Epithelial cell of proximal tubule (primary cell): ENCODE results near the gene RABEP1. TPM values are rescaled to one million over a fixed set of nuclear protein-coding genes. Genes with fewer than 3 reads are reported as not detected.

ENCODE experiments used
- DNase-seq: peaks from one replicate; pipeline ENCODE4 v3.0.0-alpha.2; 2011; ENCODE audit warnings: low read depth
- H3K4me3 ChIP-seq: 2 replicates; pipeline ENCODE4 v1.5.1; 2011; ENCODE audit warnings: low read depth, mild to moderate bottlenecking, low read length
- CTCF ChIP-seq: conservative IDR thresholded peaks from 2 replicates; pipeline ENCODE4 v1.5.1; 2012; ENCODE audit warnings: low read depth, mild to moderate bottlenecking, low read length
- total RNA-seq: library from RNA; depleted of rRNA; stranded (reverse); fragments of >200 nt; gene quantifications from 2 replicates; pipeline ENCODE4 v1.2.3, GENCODE V29; 2015

Gene RABEP1
- total RNA-seq, 1 donor from 2014 or later = 21.4 TPM

DNA sequence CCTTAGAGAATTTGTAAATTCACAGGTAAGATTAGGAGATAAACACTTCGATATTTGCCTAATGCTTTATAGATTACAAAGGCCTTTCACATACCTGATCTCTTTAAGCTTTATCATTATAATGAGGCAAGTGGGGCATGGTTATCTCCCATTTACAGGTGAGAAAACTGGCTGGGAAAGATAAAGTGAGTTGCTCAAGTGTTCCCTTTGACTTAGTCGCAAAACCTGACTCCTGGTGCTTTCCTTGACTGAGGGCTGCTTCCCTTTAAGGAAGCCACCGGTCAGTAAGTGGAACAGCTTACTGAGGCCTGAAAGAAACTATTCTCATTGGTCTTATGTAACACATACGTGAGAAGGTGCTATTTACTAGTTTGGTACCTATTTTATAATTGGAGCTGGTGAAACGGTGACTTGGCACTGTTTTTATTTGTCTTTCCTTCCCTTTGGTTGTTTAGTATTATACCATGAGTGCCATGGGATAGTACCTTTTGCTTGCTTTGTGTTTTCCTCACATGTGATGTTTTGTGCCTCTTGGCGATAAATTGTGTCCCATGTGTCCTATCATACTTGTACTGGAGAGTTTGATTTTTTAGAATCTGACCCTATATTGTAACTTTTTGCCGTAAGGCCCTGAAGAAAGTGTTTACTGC, 80.2 kb downstream of the RABEP1 start:
- DNase-seq = no peak
- H3K4me3 ChIP-seq = no peak overlapping the region
- no peak for TF ChIP-seq CTCF

DNA sequence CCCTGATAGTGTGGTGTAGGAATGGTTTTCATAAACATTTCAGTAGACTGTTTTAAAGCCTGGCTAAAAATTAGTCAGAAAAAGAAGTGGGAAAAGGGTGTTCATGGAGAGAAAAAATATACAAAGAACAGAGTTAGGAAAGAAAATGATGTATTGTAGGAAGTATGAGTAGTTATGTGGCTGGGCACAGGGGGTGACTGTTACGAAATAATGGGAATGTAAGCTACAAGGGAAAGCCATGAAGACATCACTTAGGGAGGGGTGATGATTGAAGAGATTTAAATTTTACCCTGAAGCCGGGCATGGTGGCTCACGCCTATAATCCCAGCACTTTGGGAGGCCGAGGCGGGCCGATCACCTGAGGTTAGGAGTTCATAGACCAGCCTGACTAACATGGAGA, 82.1 kb downstream of the RABEP1 start:
- TF ChIP-seq CTCF = no peak
- H3K4me3 ChIP-seq = no peak overlapping the region
- peak; percentile 10 for DNase-seq

DNA sequence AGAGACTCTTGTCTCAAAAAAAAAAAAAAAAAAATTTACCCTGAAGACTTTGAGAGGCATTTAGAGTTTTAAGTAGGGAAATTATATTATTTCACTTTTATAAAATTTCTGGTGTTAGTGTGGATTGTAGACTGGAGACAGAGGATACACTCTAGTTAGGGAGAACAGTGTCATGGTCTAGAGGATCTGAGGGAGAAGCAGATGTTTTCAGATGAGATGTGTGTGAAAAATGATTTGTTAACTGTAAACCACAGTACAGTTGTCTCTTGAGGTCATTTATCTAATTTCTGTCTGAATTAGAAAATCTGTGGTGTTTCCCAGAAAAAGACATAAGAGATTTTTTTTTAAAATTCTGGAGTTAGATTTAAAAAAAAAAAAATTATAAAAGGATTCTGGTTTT, 82.6 kb downstream of the RABEP1 start:
- no peak for TF ChIP-seq CTCF
- no peak overlapping the region for H3K4me3 ChIP-seq
- DNase-seq = no peak

DNA sequence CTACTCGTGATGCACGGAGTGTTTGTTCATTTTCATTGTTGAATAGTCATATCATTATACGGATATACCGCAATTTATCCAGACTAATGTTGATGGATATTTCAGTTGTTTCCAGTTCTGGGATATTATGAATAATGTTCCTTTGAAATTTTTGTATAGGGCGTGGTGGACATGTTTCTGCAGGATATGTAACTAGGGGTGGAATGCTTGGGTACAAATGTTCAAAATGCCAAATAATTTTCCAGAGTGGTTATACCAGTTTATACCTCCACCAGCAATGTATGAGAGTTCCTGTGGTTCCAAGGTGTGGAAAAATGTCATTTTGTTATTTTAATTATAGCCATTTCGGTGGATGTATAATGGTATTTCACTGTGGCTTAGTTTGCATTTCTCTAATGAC, 83.7 kb downstream of the RABEP1 start:
- no peak for DNase-seq
- H3K4me3 ChIP-seq = no peak overlapping the region
- TF ChIP-seq CTCF = no peak

- H3K4me3 ChIP-seq = no peak overlapping the region
- TF ChIP-seq CTCF = no peak
- no peak for DNase-seq
Observed at GRCh38 chr17:5370411-5370810, 88.3 kb downstream of the RABEP1 start.

DNA sequence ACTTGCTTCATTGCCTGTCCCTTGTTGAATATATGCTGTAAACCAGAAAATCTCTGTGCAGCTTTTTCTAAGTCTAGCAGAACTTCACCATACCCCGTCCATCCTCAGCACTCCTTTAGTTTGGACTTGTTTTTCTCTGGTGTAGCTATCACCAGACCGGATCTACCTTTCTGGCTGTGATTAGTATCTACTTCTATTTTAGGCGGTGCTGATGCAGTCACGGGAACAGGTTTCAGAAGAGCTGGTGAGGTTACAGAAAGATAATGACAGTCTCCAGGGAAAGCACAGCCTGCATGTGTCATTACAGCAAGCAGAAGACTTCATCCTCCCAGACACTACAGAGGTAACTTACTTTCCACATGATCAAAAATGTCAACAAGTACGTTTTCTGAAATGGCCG, 91.0 kb downstream of the RABEP1 start:
- H3K4me3 ChIP-seq = no peak overlapping the region
- TF ChIP-seq CTCF = no peak
- no peak for DNase-seq

DNA sequence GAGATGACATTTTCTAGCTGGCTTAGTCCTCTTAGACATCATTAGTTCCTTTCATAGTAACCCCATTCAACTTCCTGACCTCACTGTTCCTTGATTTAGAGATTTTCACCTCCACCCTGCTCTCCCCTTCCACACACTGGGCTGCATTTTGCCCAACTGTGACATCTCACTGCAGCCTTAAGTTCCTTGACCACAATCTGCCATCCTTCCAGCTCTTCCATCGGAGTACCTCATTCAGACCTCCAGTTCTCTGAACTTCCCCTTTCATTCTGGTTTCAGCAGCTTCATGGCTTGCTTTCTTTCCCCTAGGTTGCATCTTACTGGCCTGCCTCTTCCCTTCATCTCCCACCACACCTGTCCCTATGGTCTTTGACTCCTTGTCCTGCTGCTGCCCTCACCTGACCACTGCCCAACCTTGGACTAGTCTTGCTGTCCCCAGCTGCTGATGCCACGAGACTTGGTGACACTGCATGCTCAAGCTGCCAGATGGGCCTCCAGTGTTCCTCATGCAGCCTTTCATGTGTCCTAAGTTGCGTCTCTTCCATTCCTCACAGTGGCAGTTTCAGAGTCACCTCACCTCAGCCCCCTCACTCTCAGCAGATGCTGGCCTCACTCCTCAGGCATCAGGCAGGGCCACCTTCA, 96.6 kb downstream of the RABEP1 start:
- DNase-seq = no peak
- H3K4me3 ChIP-seq = no peak overlapping the region
- TF ChIP-seq CTCF = no peak
